Ishikawa (cell line): ENCODE measurements around the gene SCAPER.

Experiments
- CEBPB ChIP-seq: IDR thresholded peaks from 2 replicates; pipeline ENCODE4 v1.6.1; 2012
- CREB1 ChIP-seq: IDR thresholded peaks from 2 replicates; pipeline ENCODE4 v1.6.1; 2012; ENCODE audit warnings: low read depth
- EGR1 ChIP-seq: IDR thresholded peaks from 2 replicates; pipeline ENCODE4 v1.6.1; 2012
- EP300 ChIP-seq: IDR thresholded peaks from 2 replicates; pipeline ENCODE4 v1.6.1; 2012; ENCODE audit warnings: borderline replicate concordance
- FOXM1 ChIP-seq: IDR thresholded peaks from 2 replicates; pipeline ENCODE4 v1.6.1; 2012; ENCODE audit warnings: low read depth, borderline replicate concordance
- MAX ChIP-seq: IDR thresholded peaks from 2 replicates; pipeline ENCODE4 v1.6.1; 2012
- NFIC ChIP-seq: IDR thresholded peaks from 2 replicates; pipeline ENCODE4 v1.6.1; 2012
- RAD21 ChIP-seq: IDR thresholded peaks from 2 replicates; pipeline ENCODE4 v1.6.1; 2012; ENCODE audit warnings: low read depth
- TAF1 ChIP-seq: IDR thresholded peaks from 2 replicates; pipeline ENCODE4 v1.6.1; 2012; ENCODE audit warnings: low read depth, mild to moderate bottlenecking
- TCF12 ChIP-seq: IDR thresholded peaks from 2 replicates; pipeline ENCODE4 v1.6.1; 2012; ENCODE audit warnings: low read depth
- TEAD4 ChIP-seq: IDR thresholded peaks from 2 replicates; pipeline ENCODE4 v1.6.1; 2012
- YY1 ChIP-seq: IDR thresholded peaks from 2 replicates; pipeline ENCODE4 v1.6.1; 2012; ENCODE audit warnings: low read depth
- ZBTB7A ChIP-seq: IDR thresholded peaks from 2 replicates; pipeline ENCODE4 v1.6.1; 2012; ENCODE audit warnings: low read depth
- TF ChIP-seq, protein P1 (sequence below): IDR thresholded peaks from 2 replicates; pipeline ENCODE4 v1.6.1; 2012
- TF ChIP-seq, protein P2 (sequence below): IDR thresholded peaks from 2 replicates; pipeline ENCODE4 v1.6.1; 2012; ENCODE audit warnings: low read depth, mild to moderate bottlenecking

The SCAPER gene

GRCh38 chr15:76492538-76492937 is 412.6 kb downstream of the SCAPER start:
- no peak for TF ChIP-seq MAX
- no peak for TF ChIP-seq YY1
- TF ChIP-seq RAD21 = no peak

- TF ChIP-seq, protein P1, sequence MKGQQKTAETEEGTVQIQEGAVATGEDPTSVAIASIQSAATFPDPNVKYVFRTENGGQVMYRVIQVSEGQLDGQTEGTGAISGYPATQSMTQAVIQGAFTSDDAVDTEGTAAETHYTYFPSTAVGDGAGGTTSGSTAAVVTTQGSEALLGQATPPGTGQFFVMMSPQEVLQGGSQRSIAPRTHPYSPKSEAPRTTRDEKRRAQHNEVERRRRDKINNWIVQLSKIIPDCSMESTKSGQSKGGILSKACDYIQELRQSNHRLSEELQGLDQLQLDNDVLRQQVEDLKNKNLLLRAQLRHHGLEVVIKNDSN = no peak
- no peak for TF ChIP-seq YY1
- no peak for TF ChIP-seq MAX
- TF ChIP-seq TAF1 = no peak
- TF ChIP-seq, protein P2, sequence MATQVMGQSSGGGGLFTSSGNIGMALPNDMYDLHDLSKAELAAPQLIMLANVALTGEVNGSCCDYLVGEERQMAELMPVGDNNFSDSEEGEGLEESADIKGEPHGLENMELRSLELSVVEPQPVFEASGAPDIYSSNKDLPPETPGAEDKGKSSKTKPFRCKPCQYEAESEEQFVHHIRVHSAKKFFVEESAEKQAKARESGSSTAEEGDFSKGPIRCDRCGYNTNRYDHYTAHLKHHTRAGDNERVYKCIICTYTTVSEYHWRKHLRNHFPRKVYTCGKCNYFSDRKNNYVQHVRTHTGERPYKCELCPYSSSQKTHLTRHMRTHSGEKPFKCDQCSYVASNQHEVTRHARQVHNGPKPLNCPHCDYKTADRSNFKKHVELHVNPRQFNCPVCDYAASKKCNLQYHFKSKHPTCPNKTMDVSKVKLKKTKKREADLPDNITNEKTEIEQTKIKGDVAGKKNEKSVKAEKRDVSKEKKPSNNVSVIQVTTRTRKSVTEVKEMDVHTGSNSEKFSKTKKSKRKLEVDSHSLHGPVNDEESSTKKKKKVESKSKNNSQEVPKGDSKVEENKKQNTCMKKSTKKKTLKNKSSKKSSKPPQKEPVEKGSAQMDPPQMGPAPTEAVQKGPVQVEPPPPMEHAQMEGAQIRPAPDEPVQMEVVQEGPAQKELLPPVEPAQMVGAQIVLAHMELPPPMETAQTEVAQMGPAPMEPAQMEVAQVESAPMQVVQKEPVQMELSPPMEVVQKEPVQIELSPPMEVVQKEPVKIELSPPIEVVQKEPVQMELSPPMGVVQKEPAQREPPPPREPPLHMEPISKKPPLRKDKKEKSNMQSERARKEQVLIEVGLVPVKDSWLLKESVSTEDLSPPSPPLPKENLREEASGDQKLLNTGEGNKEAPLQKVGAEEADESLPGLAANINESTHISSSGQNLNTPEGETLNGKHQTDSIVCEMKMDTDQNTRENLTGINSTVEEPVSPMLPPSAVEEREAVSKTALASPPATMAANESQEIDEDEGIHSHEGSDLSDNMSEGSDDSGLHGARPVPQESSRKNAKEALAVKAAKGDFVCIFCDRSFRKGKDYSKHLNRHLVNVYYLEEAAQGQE = no peak
- no peak for TF ChIP-seq ZBTB7A
- TF ChIP-seq CREB1 = no peak
- no peak for TF ChIP-seq TCF12
- TF ChIP-seq EP300 = no peak
- TF ChIP-seq EGR1 = no peak
- no peak for TF ChIP-seq NFIC
These were observed 421.4 kb downstream of the SCAPER start for GRCh38 chr15:76483752-76484151.

GRCh38 chr15:76483018-76483417 is 422.1 kb downstream of the SCAPER start:
- TF ChIP-seq, protein P2 = no peak
- TF ChIP-seq ZBTB7A (no peak), TAF1 (no peak), RAD21 (no peak), EP300 (no peak), NFIC (no peak), FOXM1 (no peak), CEBPB (no peak), YY1 (no peak), CREB1 (no peak), MAX (no peak), TEAD4 (no peak), TCF12 (no peak), EGR1 (no peak)
- TF ChIP-seq, protein P1 = no peak

- TF ChIP-seq TAF1 (no peak), ZBTB7A (no peak), CREB1 (no peak), TCF12 (no peak), RAD21 (no peak), NFIC (no peak), EP300 (no peak), EGR1 (no peak), MAX (no peak), YY1 (no peak), TEAD4 (no peak), CEBPB (no peak), FOXM1 (no peak)
- TF ChIP-seq, protein P2 = no peak
- TF ChIP-seq, protein P1 = no peak
These were observed 424.9 kb downstream of the SCAPER start for GRCh38 chr15:76480267-76480666.
